GM18499 (cell line): ENCODE data around the gene NDST3.

ENCODE experiments used
- ATAC-seq: cut with Tn5 transposase; IDR thresholded peaks from one replicate; pipeline ENCODE4 v1.9.1; 2021; ENCODE audit warnings: moderate number of reproducible peaks; ENCODE audit not compliant: insufficient read depth, unreplicated experiment

The NDST3 gene

GRCh38 chr4:118034053-118034785 lies at the start of gene NDST3:
NDST3 (plus strand) TSS chr4:118034486; CDS start chr4:118053911, 19,425 bp downstream.
- no peak for ATAC-seq

GRCh38 chr4:117986321-117986720 lies 48.0 kb upstream of the NDST3 start:
- no peak for ATAC-seq

GRCh38 chr4:117987464-117987863 lies 46.8 kb upstream of the NDST3 start:
- ATAC-seq, result no peak

- no peak for ATAC-seq
Observed at GRCh38 chr4:117996891-117997290, 37.4 kb upstream of the NDST3 start.

GRCh38 chr4:118004088-118004487 lies 30.2 kb upstream of the NDST3 start:
- no peak for ATAC-seq

GRCh38 chr4:118005883-118006282 lies 28.4 kb upstream of the NDST3 start:
- no peak for ATAC-seq

GRCh38 chr4:118012142-118012541 lies 22.1 kb upstream of the NDST3 start:
- no peak for ATAC-seq

- ATAC-seq, result no peak
Observed at GRCh38 chr4:118014831-118015230, 19.5 kb upstream of the NDST3 start.

GRCh38 chr4:118018381-118019145 lies 15.7 kb upstream of the NDST3 start:
- no peak for ATAC-seq

- ATAC-seq, result no peak
Observed at GRCh38 chr4:118026806-118027205, 7.5 kb upstream of the NDST3 start.

GRCh38 chr4:118029224-118029623 lies 5.1 kb upstream of the NDST3 start:
- no peak for ATAC-seq

GRCh38 chr4:118032691-118033090 lies 1.6 kb upstream of the NDST3 start:
- ATAC-seq, result no peak

GRCh38 chr4:118033148-118034052 lies 886 bp upstream of the NDST3 start:
- ATAC-seq, result no peak

GRCh38 chr4:118035309-118035708 lies 1.0 kb downstream of the NDST3 start:
- no peak for ATAC-seq

- no peak for ATAC-seq
Observed at GRCh38 chr4:118036336-118036735, 2.0 kb downstream of the NDST3 start.

GRCh38 chr4:118037955-118038354 lies 3.7 kb downstream of the NDST3 start:
- no peak for ATAC-seq

- no peak for ATAC-seq
Observed at GRCh38 chr4:118046323-118046722, 12.0 kb downstream of the NDST3 start.

GRCh38 chr4:118047043-118047442 lies 12.8 kb downstream of the NDST3 start:
- no peak for ATAC-seq

GRCh38 chr4:118058955-118059354 lies 24.7 kb downstream of the NDST3 start:
- no peak for ATAC-seq

- no peak for ATAC-seq
Observed at GRCh38 chr4:118059397-118059796, 25.1 kb downstream of the NDST3 start.
